Astrocyte (in vitro differentiated cells and primary cell): ENCODE results near the gene GPATCH4. TPM values are rescaled to one million over a fixed set of nuclear protein-coding genes. Genes with fewer than 3 reads are reported as not detected.

Experiments used
- DNase-seq: peaks from one replicate; pipeline ENCODE4 v3.0.0-alpha.2; 2010; ENCODE audit warnings: low read depth
- FAIRE-seq: peaks from 2 replicates; lab custom pipeline; 2011; peaks lifted over from hg19 to GRCh38; lab: Jason Lieb, UNC
- H2AFZ ChIP-seq: 2 replicates; pipeline ENCODE4 v1.6.0; 2012; ENCODE audit warnings: low read depth, low read length, inconsistent platforms
- H3K27ac ChIP-seq: 2 replicates; pipeline ENCODE4 v1.5.1; 2011; ENCODE audit warnings: low read depth, low read length, inconsistent platforms
- H3K27me3 ChIP-seq: 2 replicates; pipeline ENCODE4 v1.6.0; 2011; ENCODE audit warnings: low read length, inconsistent platforms; ENCODE audit not compliant: insufficient read depth
- H3K36me3 ChIP-seq: 2 replicates; pipeline ENCODE4 v1.5.1; 2011; ENCODE audit warnings: low read length, inconsistent platforms; ENCODE audit not compliant: insufficient read depth
- H3K4me1 ChIP-seq: 2 replicates; pipeline ENCODE4 v1.5.1; 2011; ENCODE audit warnings: low read length, inconsistent platforms; ENCODE audit not compliant: insufficient read depth
- H3K4me2 ChIP-seq: 2 replicates; pipeline ENCODE4 v1.6.0; 2012; ENCODE audit warnings: low read length, inconsistent platforms
- H3K4me3 ChIP-seq: 2 replicates; pipeline ENCODE4 v1.5.1; 2011; ENCODE audit warnings: low read depth, mild to moderate bottlenecking, low read length, inconsistent platforms; ENCODE audit not compliant: insufficient read depth
- H3K79me2 ChIP-seq: 2 replicates; pipeline ENCODE4 v1.6.0; 2012; ENCODE audit warnings: mild to moderate bottlenecking, low read length, inconsistent platforms; ENCODE audit not compliant: insufficient read depth
- H3K9ac ChIP-seq: 2 replicates; pipeline ENCODE4 v1.6.0; 2012; ENCODE audit warnings: mild to moderate bottlenecking, low read length, inconsistent platforms
- H3K9me3 ChIP-seq: 2 replicates; pipeline ENCODE4 v1.5.1; 2012; ENCODE audit warnings: low read depth, mild to moderate bottlenecking, low read length, inconsistent platforms; ENCODE audit not compliant: insufficient read depth
- H4K20me1 ChIP-seq: 2 replicates; pipeline ENCODE4 v1.6.0; 2012; ENCODE audit warnings: low read length, inconsistent platforms; ENCODE audit not compliant: insufficient read depth
- H3K27ac Mint-ChIP-seq: one replicate; pipeline ENCODE4 v1.8.0; 2021; ENCODE audit warnings: mild to moderate bottlenecking, mixed read lengths; ENCODE audit not compliant: unreplicated experiment
- H3K27me3 Mint-ChIP-seq: one replicate; pipeline ENCODE4 v1.8.0; 2021; ENCODE audit warnings: low read depth, mixed read lengths; ENCODE audit not compliant: unreplicated experiment
- H3K36me3 Mint-ChIP-seq: one replicate; pipeline ENCODE4 v1.8.0; 2021; ENCODE audit warnings: low read depth, mixed read lengths; ENCODE audit not compliant: unreplicated experiment
- H3K4me1 Mint-ChIP-seq: one replicate; pipeline ENCODE4 v1.8.0; 2021; ENCODE audit warnings: low read depth, mixed read lengths; ENCODE audit not compliant: unreplicated experiment
- H3K4me3 Mint-ChIP-seq: one replicate; pipeline ENCODE4 v1.8.0; 2021; ENCODE audit warnings: mild to moderate bottlenecking, moderate library complexity, mixed read lengths; ENCODE audit not compliant: unreplicated experiment
- H3K9me3 Mint-ChIP-seq: one replicate; pipeline ENCODE4 v1.8.0; 2021; ENCODE audit warnings: mild to moderate bottlenecking, mixed read lengths; ENCODE audit not compliant: unreplicated experiment
- EZH2 ChIP-seq: IDR thresholded peaks from 2 replicates; pipeline ENCODE4 v1.6.1; 2012; ENCODE audit warnings: mild to moderate bottlenecking, low read length, inconsistent platforms; ENCODE audit not compliant: insufficient read depth
- total RNA-seq: library from RNA; stranded (reverse); gene quantifications from 2 replicates; pipeline ENCODE4 v1.2.1, GENCODE V29; 2021
- TF ChIP-seq, protein P1 (sequence below): IDR thresholded peaks from 2 replicates; pipeline ENCODE4 v1.5.1; 2011; ENCODE audit warnings: low read depth, mild to moderate bottlenecking, inconsistent platforms, low read length, moderate library complexity; ENCODE audit not compliant: insufficient read depth

GPATCH4 gene
- total RNA-seq, 1 donor from 2014 or later, result 22.8 TPM

DNA sequence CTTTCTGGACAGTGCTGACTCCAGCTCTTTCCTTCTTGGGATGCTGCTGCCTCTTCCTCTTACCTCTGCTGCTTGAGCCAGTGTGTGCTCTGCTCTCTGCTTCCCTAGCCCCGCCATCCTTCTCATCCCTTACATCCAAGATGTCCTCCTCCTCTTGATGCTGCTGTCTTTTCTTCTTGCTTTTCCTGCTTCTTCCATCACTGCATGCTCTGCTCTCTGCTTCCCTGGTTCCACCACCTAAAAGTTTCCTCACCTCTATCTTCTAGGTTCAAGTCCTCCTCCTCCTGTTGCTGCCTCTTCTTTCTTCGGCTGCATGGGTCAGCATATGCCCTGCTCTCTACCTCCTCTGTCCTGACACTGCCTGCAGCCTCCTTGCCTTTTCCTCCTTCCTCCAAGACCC, 6.3 kb downstream of the GPATCH4 start:
- no peak for TF ChIP-seq EZH2
- TF ChIP-seq, protein P1, sequence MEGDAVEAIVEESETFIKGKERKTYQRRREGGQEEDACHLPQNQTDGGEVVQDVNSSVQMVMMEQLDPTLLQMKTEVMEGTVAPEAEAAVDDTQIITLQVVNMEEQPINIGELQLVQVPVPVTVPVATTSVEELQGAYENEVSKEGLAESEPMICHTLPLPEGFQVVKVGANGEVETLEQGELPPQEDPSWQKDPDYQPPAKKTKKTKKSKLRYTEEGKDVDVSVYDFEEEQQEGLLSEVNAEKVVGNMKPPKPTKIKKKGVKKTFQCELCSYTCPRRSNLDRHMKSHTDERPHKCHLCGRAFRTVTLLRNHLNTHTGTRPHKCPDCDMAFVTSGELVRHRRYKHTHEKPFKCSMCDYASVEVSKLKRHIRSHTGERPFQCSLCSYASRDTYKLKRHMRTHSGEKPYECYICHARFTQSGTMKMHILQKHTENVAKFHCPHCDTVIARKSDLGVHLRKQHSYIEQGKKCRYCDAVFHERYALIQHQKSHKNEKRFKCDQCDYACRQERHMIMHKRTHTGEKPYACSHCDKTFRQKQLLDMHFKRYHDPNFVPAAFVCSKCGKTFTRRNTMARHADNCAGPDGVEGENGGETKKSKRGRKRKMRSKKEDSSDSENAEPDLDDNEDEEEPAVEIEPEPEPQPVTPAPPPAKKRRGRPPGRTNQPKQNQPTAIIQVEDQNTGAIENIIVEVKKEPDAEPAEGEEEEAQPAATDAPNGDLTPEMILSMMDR, result no peak
- Mint-ChIP-seq H3K27ac (no peak overlapping the region), H3K4me1 (peaks cover 3% of the 10 kb centered on the region), H3K27me3 (no peaks in the 10 kb centered on the region), H3K4me3 (no peak overlapping the region), H3K9me3 (peaks cover 2% of the 10 kb centered on the region), H3K36me3 (peaks cover 23% of the 10 kb centered on the region)
- peaks cover 32% of the 10 kb centered on the region for H4K20me1 ChIP-seq
- peaks cover 29% of the 10 kb centered on the region for H3K79me2 ChIP-seq
- no peaks in the 10 kb centered on the region for H3K9me3 ChIP-seq
- DNase-seq, result no peak
- peaks cover 37% of the 10 kb centered on the region for H3K36me3 ChIP-seq
- peaks cover 12% of the 10 kb centered on the region for H3K4me1 ChIP-seq
- no peak overlapping the region for H3K9ac ChIP-seq
- H3K27me3 ChIP-seq, result no peaks in the 10 kb centered on the region
- H3K27ac ChIP-seq, result no peak overlapping the region
- H3K4me2 ChIP-seq, result no peak overlapping the region
- FAIRE-seq, result no peak
- H2AFZ ChIP-seq, result no peak overlapping the region
- H3K4me3 ChIP-seq, result no peak overlapping the region

DNA sequence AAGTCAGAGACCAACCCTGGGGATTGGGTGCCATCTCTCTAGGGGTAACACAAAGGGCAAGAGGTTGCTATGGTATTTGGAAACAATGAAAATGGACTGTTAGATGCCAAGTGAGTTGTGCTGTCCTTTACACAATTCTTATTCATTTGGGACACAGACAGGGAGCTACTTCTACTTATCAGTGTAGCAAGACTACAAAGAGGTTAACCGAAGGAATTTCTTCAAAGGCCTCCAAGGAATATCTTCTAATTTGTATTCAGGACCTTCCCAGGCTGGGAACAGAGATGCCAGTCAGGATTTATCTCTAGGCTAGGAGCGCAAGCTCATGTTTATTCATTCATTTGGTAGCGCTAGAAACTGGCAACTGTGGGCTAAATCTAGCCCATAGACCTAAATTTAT, 7.1 kb downstream of the GPATCH4 start:
- H3K36me3 ChIP-seq, result peaks cover 37% of the 10 kb centered on the region
- peaks cover 23% of the 10 kb centered on the region for H3K36me3 Mint-ChIP-seq

DNA sequence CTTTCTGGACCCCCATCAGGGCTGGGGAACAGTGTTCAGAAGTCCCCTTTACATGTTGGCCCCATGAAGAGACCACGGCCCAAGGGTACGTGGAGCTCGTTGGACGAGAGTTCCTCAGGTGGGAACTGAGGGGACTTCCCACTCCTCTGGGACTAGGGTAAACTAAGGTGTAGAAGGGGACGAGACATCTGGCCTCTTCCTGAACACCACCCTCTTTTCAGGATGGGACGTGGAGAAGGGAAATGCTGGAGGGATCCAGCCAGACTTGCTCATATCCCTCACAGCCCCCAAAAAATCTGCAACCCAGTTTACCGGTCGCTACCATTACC, 7.7 kb downstream of the GPATCH4 start:
- no peak overlapping the region for H3K9ac ChIP-seq
- H3K27ac ChIP-seq, result no peak overlapping the region
- Mint-ChIP-seq H3K27ac (no peak overlapping the region), H3K4me1 (peaks cover 3% of the 10 kb centered on the region), H3K9me3 (peaks cover 2% of the 10 kb centered on the region), H3K27me3 (no peaks in the 10 kb centered on the region), H3K4me3 (no peak overlapping the region), H3K36me3 (peaks cover 22% of the 10 kb centered on the region)
- peaks cover 17% of the 10 kb centered on the region for H3K79me2 ChIP-seq
- H3K4me3 ChIP-seq, result no peak overlapping the region
- H3K4me1 ChIP-seq, result peaks cover 12% of the 10 kb centered on the region
- TF ChIP-seq EZH2, result no peak
- TF ChIP-seq, protein P1, result no peak
- peaks cover 27% of the 10 kb centered on the region for H4K20me1 ChIP-seq
- H3K4me2 ChIP-seq, result no peak overlapping the region
- H3K9me3 ChIP-seq, result no peaks in the 10 kb centered on the region
- no peak overlapping the region for H2AFZ ChIP-seq
- H3K27me3 ChIP-seq, result no peaks in the 10 kb centered on the region
- peaks cover 35% of the 10 kb centered on the region for H3K36me3 ChIP-seq
- DNase-seq, result no peak
- no peak for FAIRE-seq

More for the DNA sequence above, 7.1 kb downstream of the GPATCH4 start:
- TF ChIP-seq, protein P1, result no peak
- TF ChIP-seq EZH2, result no peak
- Histone ChIP-seq H3K4me2 (no peak overlapping the region), H3K4me3 (no peak overlapping the region), H2AFZ (no peak overlapping the region), H3K9ac (no peak overlapping the region), H3K27me3 (no peaks in the 10 kb centered on the region), H3K27ac (no peak overlapping the region), H3K79me2 (peaks cover 20% of the 10 kb centered on the region), H4K20me1 (peaks cover 32% of the 10 kb centered on the region), H3K9me3 (no peaks in the 10 kb centered on the region), H3K4me1 (peaks cover 12% of the 10 kb centered on the region)
- DNase-seq (no peak), FAIRE-seq (no peak)
- Mint-ChIP-seq H3K4me1 (peaks cover 3% of the 10 kb centered on the region), H3K27ac (no peak overlapping the region), H3K27me3 (no peaks in the 10 kb centered on the region), H3K9me3 (peaks cover 2% of the 10 kb centered on the region), H3K4me3 (no peak overlapping the region)
